Measurements from ENCODE around the gene DPY19L1. TPM values are rescaled to one million over a fixed set of nuclear protein-coding genes. Genes with fewer than 3 reads are reported as not detected.

The DPY19L1 gene
- total and polyA plus RNA-seq, 2 donors (not counting 3 experiments of a cell fraction or from before 2014, with no cell fraction given), result 30.9 to 53.1 TPM

DNA sequence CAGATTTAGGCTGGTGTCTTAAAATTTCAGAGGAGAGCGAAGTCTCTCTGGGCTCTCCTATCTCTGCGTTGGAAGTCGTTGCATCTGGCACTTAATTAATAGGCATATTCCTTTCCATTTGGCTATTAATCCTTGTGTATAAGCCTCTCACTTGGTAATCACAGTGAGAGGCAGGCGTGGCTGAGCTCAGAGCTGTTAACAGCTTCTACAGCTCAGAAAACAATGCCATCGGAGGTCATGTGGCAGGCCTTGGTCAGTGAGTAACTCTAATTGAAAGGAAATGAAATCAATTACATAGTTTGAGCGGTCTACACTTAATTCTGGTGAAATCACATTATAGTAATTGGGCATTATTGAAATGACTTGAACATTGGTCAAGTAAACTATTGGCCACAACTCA, 135.1 kb downstream of the DPY19L1 start:
- H3K4me2 ChIP-seq (ENCODE audit: insufficient read depth, low read length), result no peak overlapping the region
- POLR2A ChIA-PET, result no interaction called here
- H3K4me3 ChIP-seq (replicated peaks in 1 of 3; ENCODE audit: insufficient read depth in 1 of 3, low read depth in 1 of 3, low read length in 3 of 3), result no peak overlapping the region
- H3K4me1 ChIP-seq (ENCODE audit: control insufficient read depth, extremely low read depth, insufficient read depth, low read length), result no peaks in the 10 kb centered on the region
- DNase-seq (ENCODE audit: low read depth, low spot score) (no peak), FAIRE-seq (no peak)
- no peaks in the 10 kb centered on the region for H3K9me3 ChIP-seq (replicated peaks; ENCODE audit: control insufficient read depth, insufficient read depth, low read length)
- H4K20me1 ChIP-seq (replicated peaks; ENCODE audit: control insufficient read depth, extremely low read depth, insufficient read depth, low read length), result no peaks in the 10 kb centered on the region
- intact Hi-C loops (cut with micrococcal nuclease), result no loop called here
- H2AFZ ChIP-seq (ENCODE audit: low read depth, low read length), result no peak overlapping the region
- no peaks in the 10 kb centered on the region for H3K36me3 ChIP-seq (ENCODE audit: control insufficient read depth in 2 of 2, extremely low read depth in 1 of 2, insufficient read depth in 2 of 2, low read length in 2 of 2)
- no TSS peak for BruUV-seq (replicated peaks)
- CTCF ChIA-PET, result no interaction called here
- H3K9me1 ChIP-seq (replicated peaks; ENCODE audit: control insufficient read depth, extremely low read depth, insufficient read depth, low read length), result no peaks in the 10 kb centered on the region
- H3K9ac ChIP-seq (replicated peaks; ENCODE audit: extremely low read depth, insufficient read depth, low read length), result no peak overlapping the region
- no peaks in the 10 kb centered on the region for H3K79me2 ChIP-seq (ENCODE audit: control insufficient read depth, insufficient read depth, low read length)
- H3K27ac ChIP-seq (ENCODE audit: insufficient read depth, low read depth, low read length), result no peak overlapping the region
- TF ChIP-seq JUN (IDR thresholded peaks at IDR 0.05; ENCODE audit: borderline replicate concordance, insufficient read depth, insufficient read length, low read depth) (no peak), FOS (IDR thresholded peaks at IDR 0.05; ENCODE audit: borderline replicate concordance, insufficient read depth, low read length) (no peak), EZH2 (IDR thresholded peaks at IDR 0.05; ENCODE audit: borderline replicate concordance, low read depth, low read length, severe bottlenecking) (no peak), MYC (IDR thresholded peaks at IDR 0.05; ENCODE audit: low read depth, low read length) (no peak), POLR2AphosphoS5 (IDR thresholded peaks at IDR 0.05; ENCODE audit: insufficient read depth, low read depth, low read length) (no peak), POLR2A (IDR thresholded peaks at IDR 0.05; ENCODE audit: low read depth, low read length) (no peak), GATA2 (IDR thresholded peaks at IDR 0.05; ENCODE audit: insufficient read depth, insufficient read length, low read depth, low read length) (no peak)
- TF ChIP-seq, protein P1, sequence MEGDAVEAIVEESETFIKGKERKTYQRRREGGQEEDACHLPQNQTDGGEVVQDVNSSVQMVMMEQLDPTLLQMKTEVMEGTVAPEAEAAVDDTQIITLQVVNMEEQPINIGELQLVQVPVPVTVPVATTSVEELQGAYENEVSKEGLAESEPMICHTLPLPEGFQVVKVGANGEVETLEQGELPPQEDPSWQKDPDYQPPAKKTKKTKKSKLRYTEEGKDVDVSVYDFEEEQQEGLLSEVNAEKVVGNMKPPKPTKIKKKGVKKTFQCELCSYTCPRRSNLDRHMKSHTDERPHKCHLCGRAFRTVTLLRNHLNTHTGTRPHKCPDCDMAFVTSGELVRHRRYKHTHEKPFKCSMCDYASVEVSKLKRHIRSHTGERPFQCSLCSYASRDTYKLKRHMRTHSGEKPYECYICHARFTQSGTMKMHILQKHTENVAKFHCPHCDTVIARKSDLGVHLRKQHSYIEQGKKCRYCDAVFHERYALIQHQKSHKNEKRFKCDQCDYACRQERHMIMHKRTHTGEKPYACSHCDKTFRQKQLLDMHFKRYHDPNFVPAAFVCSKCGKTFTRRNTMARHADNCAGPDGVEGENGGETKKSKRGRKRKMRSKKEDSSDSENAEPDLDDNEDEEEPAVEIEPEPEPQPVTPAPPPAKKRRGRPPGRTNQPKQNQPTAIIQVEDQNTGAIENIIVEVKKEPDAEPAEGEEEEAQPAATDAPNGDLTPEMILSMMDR (IDR thresholded peaks at IDR 0.05; ENCODE audit: extremely low read depth in 1 of 2, insufficient read depth in 1 of 2, low read depth in 1 of 2, low read length in 2 of 2), result no peak
- TF ChIP-seq, protein P2, sequence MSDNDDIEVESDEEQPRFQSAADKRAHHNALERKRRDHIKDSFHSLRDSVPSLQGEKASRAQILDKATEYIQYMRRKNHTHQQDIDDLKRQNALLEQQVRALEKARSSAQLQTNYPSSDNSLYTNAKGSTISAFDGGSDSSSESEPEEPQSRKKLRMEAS (IDR thresholded peaks at IDR 0.05; ENCODE audit: insufficient read depth, insufficient read length), result no peak
- dilution Hi-C loops (cut with MboI; ENCODE audit: extremely low pct_ligation_motif_present, low sequenced_read_pairs), result no loop called here
- peaks cover 0 to 2% of the 10 kb centered on the region in 2 experiments for H3K27me3 ChIP-seq (ENCODE audit: control insufficient read depth in 2 of 2, insufficient read depth in 2 of 2, low read length in 2 of 2)
